T-helper 1 cell treated with Interleukin-12 subunit alpha and Interleukin-12 subunit beta and Interleukin-4 antibody, amounts not matched to agents 30 ng/mL and 1 ng/mL, for 36 hours (primary cell): ENCODE measurements around the gene FAM47A. TPM values are rescaled to one million over a fixed set of nuclear protein-coding genes. Genes with fewer than 3 reads are reported as not detected.

ENCODE experiments used
- intact Hi-C: fragments of 100-400 bp; cut with micrococcal nuclease; formaldehyde crosslinking; loops from one replicate; pipeline ENCODE4 v1.15.1; 2024
- total RNA-seq: library from RNA; stranded (reverse); gene quantifications from 2 replicates; pipeline ENCODE4 v1.2.3, GENCODE V29; 2022

FAM47A gene
- total RNA-seq = not detected in 2 replicates

DNA sequence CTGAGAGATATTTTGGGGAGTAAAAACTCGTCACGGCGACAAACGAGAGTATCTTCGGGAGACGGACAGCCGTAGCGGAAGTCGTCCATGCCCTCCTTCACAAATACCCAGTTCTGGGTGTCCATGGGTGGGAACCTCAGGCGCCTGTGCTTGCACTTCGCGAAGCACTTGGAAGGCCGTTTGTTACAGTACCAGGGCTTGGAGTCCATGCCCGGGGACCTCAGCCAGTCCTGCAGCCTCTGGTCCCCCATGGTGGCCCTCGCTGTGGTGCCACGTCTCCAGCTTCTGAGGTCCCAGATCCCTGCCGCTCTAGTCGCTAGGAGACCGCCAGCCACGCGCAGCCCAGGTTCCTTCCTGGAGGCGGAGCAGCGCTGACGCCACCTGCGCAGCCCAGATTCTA lies at the start of gene FAM47A:
TSS of gene FAM47A (minus strand) at position 287 of the 400 bp plus-strand sequence. CDS start at position 251, 36 bp downstream.
- intact Hi-C loops = no loop called here

DNA sequence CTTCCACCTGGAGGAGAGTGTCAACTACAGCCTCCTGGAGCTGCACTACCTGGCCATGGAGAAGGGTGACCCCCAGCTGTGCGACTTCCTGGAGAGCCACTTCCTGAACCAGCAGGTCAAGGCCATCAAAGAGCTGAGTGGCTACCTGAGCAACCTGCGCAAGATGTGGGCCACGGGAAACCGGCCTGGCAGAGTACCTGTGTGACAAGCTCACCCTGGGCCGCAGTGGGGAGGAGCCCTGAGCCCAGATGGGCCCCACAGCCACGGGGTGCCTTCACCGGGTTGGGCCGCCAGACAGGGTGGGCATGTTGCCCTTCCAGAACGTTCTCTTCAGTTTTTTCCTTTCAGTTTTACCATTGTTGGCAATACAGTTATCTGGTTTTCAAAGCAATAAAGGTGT lies 15.2 kb upstream of the FAM47A start:
- intact Hi-C loops = no loop called here

DNA sequence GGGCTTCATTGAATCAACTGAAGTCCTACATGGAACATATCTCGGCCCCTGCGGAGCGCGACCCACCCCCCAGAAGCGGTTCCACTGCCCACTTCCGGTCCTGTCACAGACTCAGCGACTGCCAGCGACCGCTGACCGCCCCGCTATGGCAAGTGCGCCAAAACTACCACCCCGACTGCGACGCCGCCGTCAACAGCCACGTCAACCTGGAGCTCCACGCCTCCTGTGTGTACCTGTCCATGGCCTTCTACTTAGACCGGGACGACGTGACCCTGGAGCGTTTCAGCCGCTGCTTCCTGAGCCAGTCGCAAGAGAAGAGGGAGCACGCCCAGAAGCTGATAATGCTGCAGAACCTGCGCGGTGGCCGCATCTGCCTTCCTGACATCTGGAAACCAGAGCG lies 14.8 kb upstream of the FAM47A start:
- intact Hi-C loops = no loop called here

DNA sequence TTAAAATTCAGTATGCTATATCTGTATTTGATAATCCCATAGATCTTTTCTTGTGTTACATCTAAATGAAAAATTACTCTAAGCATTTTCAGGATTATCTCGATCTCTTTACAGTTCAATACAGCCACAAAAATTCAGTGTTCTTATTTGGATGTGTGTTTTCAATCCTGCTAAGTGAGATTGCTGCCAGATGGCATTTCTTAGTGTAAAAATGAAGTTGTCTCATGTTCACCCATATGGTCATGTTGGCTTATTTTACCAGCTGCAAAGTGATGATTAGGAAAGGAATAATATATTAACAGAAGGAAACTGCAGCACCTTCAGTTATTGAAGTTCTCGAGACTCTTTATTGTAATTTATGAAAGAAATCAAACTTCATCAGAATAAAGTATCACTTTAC lies 12.1 kb upstream of the FAM47A start:
- intact Hi-C loops = no loop called here

DNA sequence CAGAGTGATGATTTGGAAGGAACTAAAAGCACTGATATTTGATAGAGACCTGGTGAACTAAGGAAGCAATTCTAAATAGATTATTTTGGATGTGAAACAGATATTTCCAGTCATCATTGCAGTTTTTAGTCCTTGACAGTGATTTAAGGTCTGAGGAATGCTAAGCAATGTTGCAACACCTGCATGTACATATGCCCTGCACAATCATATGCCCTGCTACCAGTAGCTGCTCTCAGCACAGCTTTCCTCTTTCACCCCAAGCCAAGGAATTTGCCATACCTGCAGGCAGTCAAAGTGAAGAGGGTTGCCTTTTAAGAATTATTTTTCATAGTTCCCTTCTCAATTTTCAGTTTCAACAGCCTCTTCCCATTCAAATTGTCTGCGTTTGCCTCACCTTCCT lies 8.7 kb upstream of the FAM47A start:
- intact Hi-C loops = no loop called here

DNA sequence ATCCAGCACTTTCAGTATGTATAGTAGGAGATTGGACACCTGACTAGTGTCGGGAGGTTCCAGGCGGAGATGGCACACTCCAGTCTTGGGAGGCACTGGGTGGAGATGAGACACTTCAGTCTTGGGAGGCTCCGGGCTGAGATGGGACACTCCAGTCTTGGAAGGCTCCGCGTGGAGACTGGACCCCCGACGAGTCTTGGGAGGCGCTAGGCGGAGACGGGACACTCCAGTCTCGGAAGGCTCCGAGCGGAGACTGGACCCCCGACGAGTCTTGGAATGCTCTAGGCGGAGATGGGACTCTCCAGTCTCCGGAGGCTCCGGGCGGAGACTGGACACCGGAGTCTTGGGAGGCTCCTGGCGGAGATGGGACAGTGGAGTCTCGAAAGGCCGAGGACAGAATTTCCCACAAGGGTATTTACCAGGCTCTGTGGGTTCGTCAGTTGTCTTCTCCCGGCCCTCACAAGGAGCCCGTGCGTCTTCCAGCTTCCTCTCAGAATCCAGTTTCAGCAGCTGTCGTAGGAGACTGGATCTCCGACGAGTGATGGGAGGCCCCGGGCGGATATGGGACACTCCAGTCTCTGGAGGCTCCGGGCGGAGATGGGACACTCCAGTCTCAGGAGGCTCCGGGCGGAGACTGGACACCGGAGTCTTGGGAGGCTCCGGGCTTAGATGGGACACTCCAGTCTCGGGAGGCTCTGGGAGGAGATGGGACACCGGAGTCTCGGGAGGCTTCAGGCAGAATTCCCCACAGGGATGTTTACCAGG lies 952 bp downstream of the FAM47A start:
- intact Hi-C loops = no loop called here

DNA sequence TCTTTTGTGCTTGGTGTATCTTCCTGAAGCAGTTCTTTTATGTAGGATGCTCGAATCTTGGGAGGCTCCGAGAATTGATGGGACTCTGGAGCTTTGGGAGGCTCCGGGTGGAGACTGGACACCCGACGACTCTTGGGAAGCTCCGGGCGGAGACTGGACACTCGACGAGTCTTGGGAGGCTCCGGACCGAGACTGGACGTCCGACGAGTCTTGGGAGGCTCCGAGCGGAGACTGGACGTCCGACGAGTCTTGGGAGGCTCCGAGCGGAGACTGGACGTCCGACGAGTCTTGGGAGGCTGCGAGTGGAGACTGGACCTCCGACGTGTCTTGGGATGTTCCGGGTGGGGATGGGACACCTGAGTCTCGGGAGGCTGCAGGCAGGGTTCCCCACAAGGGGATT lies 1.6 kb downstream of the FAM47A start:
- intact Hi-C loops = no loop called here

DNA sequence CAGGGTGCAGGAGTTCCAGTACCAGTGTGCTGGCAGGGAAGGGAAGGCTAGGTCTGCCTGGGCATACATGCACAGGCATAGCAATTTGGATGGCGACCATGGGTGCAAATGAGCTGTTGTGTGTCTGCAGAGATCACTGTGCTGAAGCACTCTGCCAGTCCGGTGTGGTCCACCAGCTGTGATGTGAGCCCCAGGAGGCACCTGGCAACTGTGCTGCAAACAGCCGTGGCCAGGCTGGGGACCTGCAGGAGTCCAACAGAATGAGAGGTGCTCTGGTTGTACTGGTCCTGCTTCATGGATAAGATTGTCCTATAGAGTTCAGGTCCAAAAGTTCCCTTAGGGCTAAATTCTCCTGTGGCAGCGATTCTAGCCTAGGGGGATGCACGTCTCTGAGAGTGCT lies 6.1 kb downstream of the FAM47A start:
- intact Hi-C loops = no loop called here

DNA sequence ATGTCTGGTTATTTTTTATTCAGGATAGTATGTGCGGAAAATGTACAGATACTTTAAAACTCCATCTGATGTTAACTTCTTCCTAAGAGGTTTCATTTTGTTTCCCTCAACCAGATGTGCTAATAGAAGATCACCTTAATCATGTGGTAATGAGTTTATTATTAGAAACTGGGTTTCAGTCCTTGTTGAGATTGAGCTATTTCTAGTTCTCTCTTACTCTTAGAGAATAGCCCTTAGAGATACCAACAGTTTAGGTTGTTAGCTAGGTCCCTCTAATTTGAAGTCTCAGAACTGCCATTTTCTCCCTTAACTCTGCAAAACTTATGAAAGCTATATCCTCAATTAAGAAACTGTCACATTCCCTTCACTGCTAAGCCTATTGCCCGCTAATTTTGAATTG lies 13.0 kb downstream of the FAM47A start:
- intact Hi-C loops = no loop called here

DNA sequence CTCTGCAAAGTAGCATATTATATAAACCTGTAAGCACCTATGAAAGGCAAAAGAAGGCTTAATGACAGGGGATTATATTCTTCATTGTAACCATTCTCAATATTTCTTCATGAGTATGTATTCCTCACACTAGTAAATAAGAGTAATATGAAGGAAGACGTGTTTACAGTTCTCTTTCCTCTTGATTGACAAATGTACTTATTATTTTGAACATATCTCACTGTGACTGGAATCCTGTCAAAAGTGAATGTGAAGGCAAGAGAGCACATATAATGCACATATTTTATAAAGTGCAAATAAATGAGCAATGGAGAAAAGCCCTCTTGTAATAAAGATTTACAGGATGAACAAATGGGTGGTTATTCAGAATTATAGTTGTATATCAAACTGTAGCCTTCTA lies 19.7 kb downstream of the FAM47A start:
- intact Hi-C loops = no loop called here
